HepG2 (cell line): ENCODE results near the gene PHC1. TPM values are rescaled to one million over a fixed set of nuclear protein-coding genes. Genes with fewer than 3 reads are reported as not detected.

Source experiments
- ATAC-seq: fragments of 200-7000 bp; cut with Tn5 transposase; 3 replicates; pipeline ENCODE4 v1.9.1; 2020; ENCODE audit warnings: mild to moderate bottlenecking, moderate library complexity
- BruUV-seq: library from RNA; stranded (reverse); fragments of 400-500 nt; replicated peaks from 2 replicates; lab custom pipeline; 2021; lab: Mats Ljungman, UMichigan
- CTCF ChIA-PET: fragments of 300-600 bp; formaldehyde crosslinking; extraction: SDS; loops from one replicate; lab custom pipeline; 2021; ENCODE audit warnings: low total read pairs, inconsistent platforms, low intra/inter-chr PET ratio; lab: Yijun Ruan, JAX
- POLR2A ChIA-PET: fragments of 350-600 bp; sonication (Branson Sonifier 250); formaldehyde crosslinking; loops from one replicate; lab custom pipeline; 2020; ENCODE audit warnings: antibody characterized with exemption, inconsistent platforms; lab: Yijun Ruan, JAX
- DNase-seq: peaks from one replicate; pipeline ENCODE4 v3.0.0-alpha.2; 2015; ENCODE audit warnings: low spot score
- FAIRE-seq: peaks from 3 replicates; lab custom pipeline; 2011; peaks lifted over from hg19 to GRCh38; lab: Jason Lieb, UNC
- H2AFZ ChIP-seq: one replicate; pipeline ENCODE4 v1.6.1; 2011; ENCODE audit warnings: low read length, inconsistent platforms
- H3K27ac ChIP-seq: fragments of 300-600 bp; 3 replicates; pipeline ENCODE4 v1.8.0; 2011; ENCODE audit warnings: mixed run types, mild to moderate bottlenecking, mixed read lengths, low read length, inconsistent platforms; ENCODE audit not compliant: insufficient read depth; ENCODE audit errors: extremely low read length
- H3K27me3 ChIP-seq, 2 experiments: fragments of 200-600 bp in 1 of 2; 2 replicates in 1 of 2; 3 replicates in 1 of 2; pipeline versions ENCODE4 v1.6.0 to v1.8.0; 2011; ENCODE audit warnings: low read length in 2 of 2, mild to moderate bottlenecking in 2 of 2, moderate library complexity in 2 of 2, inconsistent platforms in 1 of 2; ENCODE audit not compliant: insufficient read depth in 2 of 2, control insufficient read depth in 1 of 2
- H3K36me3 ChIP-seq, 2 experiments: fragments of 200-600 bp in 1 of 2; replicated peaks in 1 of 2; 2 replicates in 1 of 2; 3 replicates in 1 of 2; pipeline versions ENCODE4 v1.5.1 to v1.8.0; 2011; ENCODE audit warnings: low read length in 2 of 2, inconsistent platforms in 1 of 2; ENCODE audit not compliant: insufficient read depth in 2 of 2, control insufficient read depth in 1 of 2
- H3K4me1 ChIP-seq: 2 replicates; pipeline ENCODE4 v1.5.1; 2012; ENCODE audit warnings: low read length, inconsistent platforms; ENCODE audit not compliant: insufficient read depth
- H3K4me2 ChIP-seq: 2 replicates; pipeline ENCODE4 v1.6.0; 2011; ENCODE audit warnings: low read depth, low read length, inconsistent platforms
- H3K4me3 ChIP-seq, 3 experiments: fragments of 200-600 bp in 1 of 3; sonication (generic), shearing (Covaris generic) in 1 of 3; replicated peaks in 1 of 3; 2 replicates each; pipeline ENCODE4 v1.5.1; 2011 to 2016; ENCODE audit warnings: low read length in 3 of 3, inconsistent platforms in 2 of 3, low read depth in 2 of 3, mild to moderate bottlenecking in 2 of 3, control low read depth in 1 of 3, mixed read lengths in 1 of 3; ENCODE audit not compliant: insufficient read depth in 1 of 3
- H3K79me2 ChIP-seq: one replicate; pipeline ENCODE4 v1.6.1; 2011; ENCODE audit warnings: low read length, inconsistent platforms; ENCODE audit not compliant: insufficient read depth
- H3K9ac ChIP-seq: 2 replicates; pipeline ENCODE4 v1.6.0; 2011; ENCODE audit warnings: mild to moderate bottlenecking, low read depth, low read length, inconsistent platforms; ENCODE audit not compliant: insufficient read depth
- H3K9me3 ChIP-seq: 2 replicates; pipeline ENCODE4 v1.5.1; 2012; ENCODE audit warnings: mild to moderate bottlenecking, low read length
- H4K20me1 ChIP-seq: 2 replicates; pipeline ENCODE4 v1.6.0; 2011; ENCODE audit warnings: inconsistent platforms, mild to moderate bottlenecking, low read length, moderate library complexity; ENCODE audit not compliant: insufficient read depth
- AKAP8 ChIP-seq: sonication (generic); formaldehyde crosslinking; IDR thresholded peaks from 2 replicates; pipeline ENCODE4 v1.5.1; 2020; ENCODE audit warnings: mild to moderate bottlenecking, missing genetic modification reagents
- CBX2 ChIP-seq, 2 experiments: fragments of 200-600 bp in 1 of 2; sonication (generic); formaldehyde crosslinking in 1 of 2; IDR thresholded peaks; 2 replicates each; pipeline versions ENCODE4 v1.7.0 to v1.8.1; 2018 to 2022; ENCODE audit warnings: low read depth in 2 of 2, low read length in 1 of 2, mild to moderate bottlenecking in 1 of 2, missing genetic modification reagents in 1 of 2
- CBX5 ChIP-seq: sonication (generic); formaldehyde crosslinking; IDR thresholded peaks from 2 replicates; pipeline ENCODE4 v1.4.0; 2020; ENCODE audit warnings: missing genetic modification reagents, borderline replicate concordance
- IRF9 ChIP-seq: sonication (generic); formaldehyde crosslinking; IDR thresholded peaks from 2 replicates; pipeline ENCODE4 v1.8.0; 2022; ENCODE audit warnings: missing genetic modification reagents, mild to moderate bottlenecking, borderline replicate concordance
- ISL2 ChIP-seq: sonication (generic); formaldehyde crosslinking; IDR thresholded peaks from 2 replicates; pipeline ENCODE4 v1.5.0; 2020; ENCODE audit warnings: missing genetic modification reagents
- MLXIP ChIP-seq: sonication (generic); formaldehyde crosslinking; IDR thresholded peaks from 2 replicates; pipeline ENCODE4 v1.9.0; 2021; ENCODE audit warnings: missing genetic modification reagents, borderline replicate concordance
- NR1H2 ChIP-seq: sonication (generic); formaldehyde crosslinking; IDR thresholded peaks from 2 replicates; pipeline ENCODE4 v1.8.1; 2022; ENCODE audit warnings: low read depth, missing genetic modification reagents, borderline replicate concordance
- PREB ChIP-seq: sonication (generic); formaldehyde crosslinking; IDR thresholded peaks from 2 replicates; pipeline ENCODE4 v1.4.0; 2020; ENCODE audit warnings: missing genetic modification reagents
- TSC22D2 ChIP-seq: sonication (generic); formaldehyde crosslinking; IDR thresholded peaks from 2 replicates; pipeline ENCODE4 v1.5.1; 2020; ENCODE audit warnings: missing genetic modification reagents, mild to moderate bottlenecking, borderline replicate concordance
- U2AF1 ChIP-seq: fragments of 200-400 bp; formaldehyde crosslinking; optimal IDR thresholded peaks from 2 replicates; pipeline ENCODE3; 2017; ENCODE audit warnings: mild to moderate bottlenecking, low read depth, low read length
- ZNF296 ChIP-seq: sonication (generic); formaldehyde crosslinking; conservative IDR thresholded peaks from 2 replicates; pipeline ENCODE4 v1.5.0; 2020; ENCODE audit warnings: mild to moderate bottlenecking, missing genetic modification reagents
- ZNF552 ChIP-seq: sonication (generic); formaldehyde crosslinking; IDR thresholded peaks from 2 replicates; pipeline ENCODE4 v1.9.0; 2022; ENCODE audit warnings: missing genetic modification reagents, mild to moderate bottlenecking, borderline replicate concordance
- ZNF781 ChIP-seq: sonication (generic); formaldehyde crosslinking; IDR thresholded peaks from 2 replicates; pipeline ENCODE4 v1.5.1; 2020; ENCODE audit warnings: borderline replicate concordance, mild to moderate bottlenecking, missing genetic modification reagents; ENCODE audit errors: not compliant biosample characterization
- ZNF788 ChIP-seq: sonication (generic); formaldehyde crosslinking; IDR thresholded peaks from 2 replicates; pipeline ENCODE4 v1.5.0; 2020; ENCODE audit warnings: mild to moderate bottlenecking, missing genetic modification reagents, borderline replicate concordance
- ZSCAN31 ChIP-seq: sonication (generic); formaldehyde crosslinking; IDR thresholded peaks from 2 replicates; pipeline ENCODE4 v1.5.0; 2020; ENCODE audit warnings: low read depth, mild to moderate bottlenecking, missing genetic modification reagents
- in situ Hi-C: cut with HindIII; loops from 2 replicates; pipeline ENCODE4 v1.10.0; 2017; ENCODE audit warnings: low pct_unique_long_range_greater_than_20kb; ENCODE audit not compliant: extremely low pct_ligation_motif_present
- intact Hi-C: fragments of 100-400 bp; cut with micrococcal nuclease; formaldehyde crosslinking; loops from one replicate; pipeline ENCODE4 v1.10.0; 2022; ENCODE audit not compliant: unreplicated experiment
- polyA plus RNA-seq, 8 experiments: library from polyadenylated mRNA; depleted of rRNA in 3 of 8; stranded (reverse) in 7 of 8; unstranded in 1 of 8; fragments of >200 nt; fragmentation: Illumina TruSeq in 4 of 8; extraction: Trizol in 4 of 8; gene quantifications; 2 replicates each; pipeline versions ENCODE4 v1.2.1 to v1.2.3, GENCODE V29; 2011 to 2016; ENCODE audit warnings: low read depth in 4 of 8, missing spikeins in 1 of 8, mixed read lengths in 1 of 8; ENCODE audit not compliant: insufficient read depth in 1 of 8
- total RNA-seq, 5 experiments: library from RNA; depleted of rRNA; stranded (reverse); fragments of >200 nt; fragmentation: Illumina TruSeq; extraction: Trizol; gene quantifications; 2 replicates each; pipeline ENCODE4 v1.2.3, GENCODE V29; 2016; ENCODE audit warnings: low read depth in 1 of 5

Gene PHC1
- total and polyA plus RNA-seq, 2 of the 13 experiments (the other 11 are each of a cell fraction or from before 2014, with no cell fraction given), result 9.4 to 35.0 TPM

GRCh38 chr12:8916154-8916553 is 1.8 kb downstream of the PHC1 start:
- in situ Hi-C loops (no loop called here), intact Hi-C loops (no loop called here)
- POLR2A ChIA-PET, result no interaction called here
- FAIRE-seq (no peak), DNase-seq (no peak), ATAC-seq (no peak)
- Histone ChIP-seq H2AFZ (no peak overlapping the region), H3K27ac (no peak overlapping the region), H3K4me3 (no peak overlapping the region), H3K79me2 (no peaks in the 10 kb centered on the region), H3K9ac (no peak overlapping the region), H4K20me1 (no peaks in the 10 kb centered on the region), H3K4me2 (0 out of 2 replicates have a peak overlapping the region, but pooled peaks have one; percentile 93), H3K27me3 (no peaks in the 10 kb centered on the region; a peak in 1 of 5 replicates), H3K4me1 (peaks cover 27% of the 10 kb centered on the region), H3K9me3 (no peaks in the 10 kb centered on the region), H3K36me3 (no peaks in the 10 kb centered on the region; a peak in 1 of 5 replicates)
- TF ChIP-seq ZNF296 (CRISPR knock-in tag), result no peak
- TF ChIP-seq TSC22D2 (CRISPR knock-in tag), result no peak
- TF ChIP-seq CBX5 (CRISPR knock-in tag), result no peak
- no peak for TF ChIP-seq NR1H2 (CRISPR knock-in tag)
- no peak for TF ChIP-seq IRF9 (CRISPR knock-in tag)
- no peak for TF ChIP-seq PREB (CRISPR knock-in tag)
- TF ChIP-seq ZSCAN31 (CRISPR knock-in tag), result no peak
- TF ChIP-seq MLXIP, result no peak
- no peak for TF ChIP-seq ZNF788 (CRISPR knock-in tag)
- TF ChIP-seq CBX2 (IDR thresholded peaks at IDR 0.05; ENCODE audit: low read depth, low read length), result no peak
- TF ChIP-seq CBX2 (CRISPR knock-in tag; IDR thresholded peaks at IDR 0.05; ENCODE audit: low read depth), result no peak
- TF ChIP-seq U2AF1, result no peak
- TF ChIP-seq AKAP8 (CRISPR knock-in tag), result no peak
- no peak for TF ChIP-seq ZNF781 (CRISPR knock-in tag)
- no peak for TF ChIP-seq ZNF552 (CRISPR knock-in tag)
- no peak for TF ChIP-seq ISL2 (CRISPR knock-in tag)
- CTCF ChIA-PET, result no interaction called here
- no TSS peak for BruUV-seq
